Activated T-cell treated with anti-CD3 and anti-CD28 coated beads, Interleukin-2, amount 50 U/mL, for 72 hours (primary cell): ENCODE results near the gene ZNF710. TPM values are rescaled to one million over a fixed set of nuclear protein-coding genes. Genes with fewer than 3 reads are reported as not detected.

Experiments
- ATAC-seq, 2 donors: fragments of 150-1000 bp; cut with Tn5 transposase; replicated peaks in 1 of 2; 2 replicates each; pipeline ENCODE4 v1.10.0; 2021; ENCODE audit warnings: moderate library complexity in 2 of 2, mild to moderate bottlenecking in 1 of 2
- DNase-seq, 2 donors: peaks; one replicate each; pipeline ENCODE4 v3.0.0; 2021 to 2022; ENCODE audit warnings: mixed read lengths in 1 of 2
- H3K27ac Mint-ChIP-seq: one replicate; pipeline ENCODE4 v1.8.0; 2022; ENCODE audit warnings: mild to moderate bottlenecking, moderate library complexity, mixed read lengths
- H3K27me3 Mint-ChIP-seq: one replicate; pipeline ENCODE4 v1.8.0; 2022; ENCODE audit warnings: low read depth, mixed read lengths
- H3K36me3 Mint-ChIP-seq, 2 donors: one replicate each; pipeline ENCODE4 v1.8.0; 2022; ENCODE audit warnings: mixed read lengths in 2 of 2, mild to moderate bottlenecking in 1 of 2; ENCODE audit not compliant: insufficient read depth in 2 of 2
- H3K4me1 Mint-ChIP-seq: one replicate; pipeline ENCODE4 v1.8.0; 2022; ENCODE audit warnings: low read depth, mixed read lengths
- H3K4me3 Mint-ChIP-seq, 2 donors: one replicate each; pipeline ENCODE4 v1.8.0; 2022; ENCODE audit warnings: mild to moderate bottlenecking in 2 of 2, mixed read lengths in 2 of 2, moderate library complexity in 2 of 2
- H3K9me3 Mint-ChIP-seq, 2 donors: one replicate each; pipeline ENCODE4 v1.8.0; 2022; ENCODE audit warnings: mixed read lengths in 2 of 2
- total RNA-seq, 2 donors: library from RNA; stranded (reverse); gene quantifications; one replicate each; pipeline ENCODE4 v1.2.3, GENCODE V29; 2022

ZNF710 gene
- total RNA-seq, 2 donors from 2014 or later: 26.6 to 32.3 TPM

DNA sequence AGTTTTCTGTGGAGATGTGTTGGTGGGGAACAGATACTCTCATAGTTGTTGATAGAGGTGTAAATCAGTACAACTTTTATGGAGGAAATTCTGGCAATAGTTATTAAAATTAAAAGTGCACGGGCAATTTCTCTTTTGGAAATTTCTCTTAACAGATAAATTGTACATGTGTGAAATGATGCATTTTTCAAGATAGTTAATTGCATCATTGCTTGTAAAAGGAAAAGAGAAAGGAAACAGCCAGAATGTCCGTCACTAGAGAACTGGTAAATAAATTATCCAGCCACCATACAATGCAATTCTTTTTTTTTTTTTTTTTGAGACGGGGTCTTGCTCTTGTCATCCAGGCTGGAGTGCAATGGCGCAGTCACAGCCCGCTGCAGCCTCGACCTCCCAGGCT is 14.2 kb downstream of the ZNF710 start:
- DNase-seq (no peak), ATAC-seq (no peak)
- Mint-ChIP-seq H3K36me3 (peaks cover 8 to 28% of the 10 kb centered on the region in 2 donors), H3K4me3 (no peak overlapping the region), H3K9me3 (no peaks in the 10 kb centered on the region), H3K27me3 (no peaks in the 10 kb centered on the region), H3K27ac (no peak overlapping the region), H3K4me1 (peaks cover 54% of the 10 kb centered on the region)

GRCh38 chr15:90015749-90016148 is 14.6 kb downstream of the ZNF710 start:
- Mint-ChIP-seq H3K36me3 (peaks cover 8 to 27% of the 10 kb centered on the region in 2 donors), H3K27ac (no peak overlapping the region), H3K9me3 (no peaks in the 10 kb centered on the region), H3K4me1 (peaks cover 54% of the 10 kb centered on the region), H3K27me3 (no peaks in the 10 kb centered on the region), H3K4me3 (no peak overlapping the region)
- ATAC-seq: no peak
- DNase-seq: no peak

- H3K4me1 Mint-ChIP-seq: peaks cover 60% of the 10 kb centered on the region
- H3K36me3 Mint-ChIP-seq: peaks cover 7 to 20% of the 10 kb centered on the region in 2 donors
- H3K27me3 Mint-ChIP-seq: no peaks in the 10 kb centered on the region
- no peaks in the 10 kb centered on the region for H3K9me3 Mint-ChIP-seq
- ATAC-seq (no peak), DNase-seq (no peak)
- H3K27ac Mint-ChIP-seq: no peak overlapping the region
- no peak overlapping the region for H3K4me3 Mint-ChIP-seq
Measured at GRCh38 chr15:90016721-90017120, 15.6 kb downstream of the ZNF710 start.

GRCh38 chr15:90018216-90018831 is 17.2 kb downstream of the ZNF710 start:
- Mint-ChIP-seq H3K4me3 (no peak overlapping the region), H3K27ac (no peak overlapping the region), H3K36me3 (peaks cover 5 to 9% of the 10 kb centered on the region in 2 donors), H3K4me1 (peaks cover 59% of the 10 kb centered on the region), H3K9me3 (no peaks in the 10 kb centered on the region), H3K27me3 (no peaks in the 10 kb centered on the region)
- no peak for DNase-seq
- ATAC-seq: no peak

DNA sequence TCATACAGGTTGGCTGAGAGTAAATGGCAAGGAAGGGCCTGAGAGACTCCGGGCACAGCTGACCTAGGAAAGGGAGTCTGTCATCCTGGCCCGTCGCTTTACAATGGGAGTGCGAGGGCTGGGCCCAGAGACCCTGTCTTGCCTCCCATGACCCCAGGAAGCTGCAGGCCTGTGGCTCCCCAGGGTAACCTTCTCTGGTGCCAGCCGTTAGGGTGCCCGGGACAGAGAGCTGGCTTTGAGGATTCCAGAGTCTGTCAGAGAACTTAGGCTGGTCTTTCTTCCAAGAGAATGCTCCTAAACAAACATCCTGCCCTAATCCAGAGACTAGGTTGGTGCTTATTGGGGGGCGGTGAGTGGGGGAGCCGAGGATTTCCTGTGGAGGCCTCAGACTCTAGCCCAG is 18.5 kb downstream of the ZNF710 start:
- Mint-ChIP-seq H3K36me3 (peaks cover 2 to 6% of the 10 kb centered on the region in 2 donors), H3K4me3 (no peak overlapping the region), H3K27me3 (no peaks in the 10 kb centered on the region), H3K27ac (no peak overlapping the region), H3K4me1 (peaks cover 55% of the 10 kb centered on the region), H3K9me3 (no peaks in the 10 kb centered on the region)
- no peak for DNase-seq
- no peak for ATAC-seq

- peaks cover 55% of the 10 kb centered on the region for H3K4me1 Mint-ChIP-seq
- ATAC-seq (no peak), DNase-seq (no peak)
- H3K27me3 Mint-ChIP-seq: no peaks in the 10 kb centered on the region
- no peak overlapping the region for H3K4me3 Mint-ChIP-seq
- no peak overlapping the region for H3K27ac Mint-ChIP-seq
- H3K9me3 Mint-ChIP-seq: no peaks in the 10 kb centered on the region
- H3K36me3 Mint-ChIP-seq: peaks cover 2 to 6% of the 10 kb centered on the region in 2 donors
Measured at GRCh38 chr15:90020021-90020735, 19.1 kb downstream of the ZNF710 start.

DNA sequence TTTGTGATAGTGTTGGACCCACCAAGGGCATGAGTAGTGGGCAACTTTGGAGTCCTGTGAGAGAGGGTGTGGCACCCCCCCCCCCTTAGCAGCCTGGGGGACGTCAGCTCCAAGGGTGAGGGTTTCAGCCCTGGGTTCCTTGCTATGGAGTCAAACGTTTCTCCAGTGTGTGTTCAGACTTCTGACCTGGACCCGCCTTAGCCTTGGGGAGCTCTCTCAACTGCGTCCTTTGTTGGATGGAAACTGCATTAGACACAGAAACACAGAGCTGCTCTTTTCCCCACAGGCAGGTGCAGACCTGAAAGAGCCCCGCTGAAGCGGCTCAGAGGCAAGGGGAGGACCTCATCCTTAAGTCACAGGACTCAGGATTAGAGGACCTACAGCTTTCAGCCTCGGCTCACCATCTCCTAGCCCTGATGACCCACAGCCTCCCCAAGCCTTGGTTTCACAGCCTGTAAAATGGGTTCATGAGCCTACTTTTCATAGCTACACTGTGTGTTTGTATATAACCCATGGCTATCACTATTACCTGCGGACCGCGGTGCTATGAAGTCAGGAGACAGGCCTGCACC is 19.9 kb downstream of the ZNF710 start:
- no peak for DNase-seq
- Mint-ChIP-seq H3K27ac (no peak overlapping the region), H3K36me3 (peaks cover 2 to 6% of the 10 kb centered on the region in 2 donors), H3K27me3 (no peaks in the 10 kb centered on the region), H3K4me1 (peaks cover 49% of the 10 kb centered on the region), H3K4me3 (no peak overlapping the region), H3K9me3 (no peaks in the 10 kb centered on the region)
- ATAC-seq: no peak

DNA sequence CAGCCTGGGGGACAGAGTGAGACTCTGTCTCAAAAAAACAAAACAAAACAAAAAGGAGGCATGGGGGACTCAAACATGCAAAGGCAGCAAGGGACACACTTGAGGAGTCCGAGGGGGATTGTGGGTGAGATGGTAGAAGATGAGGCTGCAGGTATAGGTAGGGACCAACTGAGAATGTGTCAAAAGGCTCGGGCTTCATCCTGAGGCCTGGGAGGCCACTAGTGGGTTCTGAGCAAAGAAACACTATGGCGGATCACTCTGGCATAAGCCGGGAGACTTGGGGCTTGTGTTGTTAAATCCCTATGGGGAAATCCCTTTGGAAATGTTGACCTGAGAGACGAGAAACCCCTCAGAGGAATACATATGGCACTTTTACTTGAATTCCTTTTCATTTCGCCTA is 21.2 kb downstream of the ZNF710 start:
- ATAC-seq (no peak), DNase-seq (no peak)
- H3K27me3 Mint-ChIP-seq: no peaks in the 10 kb centered on the region
- no peaks in the 10 kb centered on the region for H3K9me3 Mint-ChIP-seq
- H3K4me3 Mint-ChIP-seq: no peak overlapping the region
- H3K4me1 Mint-ChIP-seq: peaks cover 35% of the 10 kb centered on the region
- peaks cover 2 to 6% of the 10 kb centered on the region in 2 donors for H3K36me3 Mint-ChIP-seq
- H3K27ac Mint-ChIP-seq: no peak overlapping the region

DNA sequence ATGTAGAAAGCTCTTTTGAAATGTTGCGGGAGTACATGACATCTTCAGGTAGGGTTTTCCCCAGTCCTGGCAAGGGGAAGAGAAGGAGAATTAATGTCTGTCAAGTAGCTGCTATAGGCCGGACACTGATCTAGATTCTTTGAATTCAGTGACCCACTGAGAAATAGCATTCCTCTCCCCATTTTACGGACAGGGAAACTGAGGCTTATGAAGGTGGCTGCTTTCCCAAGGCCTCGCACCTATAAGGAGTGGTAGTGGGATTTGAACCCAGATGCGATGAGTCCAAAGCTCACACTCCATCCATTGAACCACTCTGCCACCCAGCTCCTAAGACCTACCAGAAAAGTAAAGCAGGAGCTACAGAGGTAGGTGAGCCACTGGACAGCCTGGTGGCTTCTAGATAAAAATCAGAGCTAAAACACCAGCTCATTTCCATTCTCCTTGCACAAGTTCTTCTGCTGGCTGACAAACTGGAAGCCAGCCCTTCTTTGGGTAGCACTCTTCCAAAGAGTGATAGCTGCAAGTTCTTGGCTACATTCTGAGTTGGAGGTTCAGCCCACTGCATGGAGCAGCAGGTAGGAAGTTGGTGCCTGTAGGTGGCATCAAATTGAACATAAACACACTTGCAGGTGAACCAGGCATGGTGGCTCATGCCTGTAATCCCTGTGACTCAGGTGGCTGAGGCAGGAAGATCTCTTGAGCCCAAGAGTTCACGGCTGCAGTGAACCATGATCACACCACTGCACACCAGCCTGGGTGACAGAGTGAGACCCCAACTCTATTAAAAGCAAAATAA is 22.0 kb downstream of the ZNF710 start:
- Mint-ChIP-seq H3K27ac (no peak overlapping the region), H3K36me3 (peaks cover 2 to 8% of the 10 kb centered on the region in 2 donors), H3K4me1 (peaks cover 28% of the 10 kb centered on the region), H3K27me3 (no peaks in the 10 kb centered on the region), H3K4me3 (no peak overlapping the region), H3K9me3 (no peaks in the 10 kb centered on the region)
- ATAC-seq (no peak), DNase-seq (no peak)

GRCh38 chr15:90024406-90024805 is 23.3 kb downstream of the ZNF710 start:
- no peak overlapping the region for H3K4me3 Mint-ChIP-seq
- H3K27ac Mint-ChIP-seq: no peak overlapping the region
- no peak for DNase-seq
- no peaks in the 10 kb centered on the region for H3K27me3 Mint-ChIP-seq
- peaks cover 29% of the 10 kb centered on the region for H3K4me1 Mint-ChIP-seq
- ATAC-seq: no peak
- H3K36me3 Mint-ChIP-seq: peaks cover 0 to 12% of the 10 kb centered on the region in 2 donors
- peaks cover 0 to 2% of the 10 kb centered on the region in 2 donors for H3K9me3 Mint-ChIP-seq

DNA sequence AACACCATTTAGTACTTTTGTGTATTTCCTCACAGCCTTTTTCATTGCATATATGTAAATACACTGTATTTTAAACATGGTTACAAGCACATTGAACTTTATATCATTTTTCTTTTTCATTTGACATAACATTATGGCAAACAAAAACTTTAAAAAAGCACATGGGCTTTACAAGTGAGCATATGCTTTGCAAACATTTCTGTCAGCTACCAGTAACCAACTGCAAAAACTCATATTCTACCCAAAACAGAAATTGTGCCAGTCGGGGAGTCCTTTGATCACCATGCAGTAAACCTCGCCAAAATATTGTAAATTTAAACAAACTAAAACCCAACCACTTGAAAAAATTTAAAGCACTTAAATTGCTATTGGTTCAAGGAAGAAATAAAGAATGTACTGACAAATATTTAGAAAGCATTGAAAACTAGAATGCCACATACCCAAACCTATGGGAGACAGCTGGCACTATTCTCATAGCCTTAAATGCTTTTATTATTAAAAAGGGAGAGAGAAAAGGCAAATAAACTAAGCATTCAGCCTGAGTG is 24.4 kb downstream of the ZNF710 start:
- Mint-ChIP-seq H3K27me3 (no peaks in the 10 kb centered on the region), H3K4me1 (peaks cover 33% of the 10 kb centered on the region), H3K27ac (no peak overlapping the region), H3K9me3 (peaks cover 0 to 2% of the 10 kb centered on the region in 2 donors), H3K4me3 (no peak overlapping the region), H3K36me3 (peaks cover 0 to 14% of the 10 kb centered on the region in 2 donors)
- DNase-seq (no peak), ATAC-seq (no peak)

GRCh38 chr15:90028376-90028944 is 27.3 kb downstream of the ZNF710 start:
- peaks cover 43% of the 10 kb centered on the region for H3K4me1 Mint-ChIP-seq
- peaks cover 0 to 14% of the 10 kb centered on the region in 2 donors for H3K36me3 Mint-ChIP-seq
- no peak overlapping the region for H3K27ac Mint-ChIP-seq
- peaks cover 0 to 2% of the 10 kb centered on the region in 2 donors for H3K9me3 Mint-ChIP-seq
- no peak for DNase-seq
- ATAC-seq: no peak
- H3K27me3 Mint-ChIP-seq: no peaks in the 10 kb centered on the region
- H3K4me3 Mint-ChIP-seq: no peak overlapping the region
